Nephron (organoid): Measurements from ENCODE around the gene STARD10.
A peak's percentile ranks its signal among the peaks of the same experiment; 100 is the strongest.

ENCODE experiments used
- H3K27ac Mint-ChIP-seq, 3 experiments: 2 replicates each; pipeline ENCODE4 v1.8.0; 2020; ENCODE audit warnings: mixed read lengths in 3 of 3, mild to moderate bottlenecking in 2 of 3, moderate library complexity in 1 of 3
- H3K27me3 Mint-ChIP-seq: 2 replicates; pipeline ENCODE4 v1.8.0; 2021; ENCODE audit warnings: low read depth, mild to moderate bottlenecking, moderate library complexity, mixed read lengths
- H3K36me3 Mint-ChIP-seq: 2 replicates; pipeline ENCODE4 v1.8.0; 2020; ENCODE audit warnings: low read depth, mixed read lengths
- H3K4me1 Mint-ChIP-seq: 2 replicates; pipeline ENCODE4 v1.8.0; 2020; ENCODE audit warnings: mixed read lengths
- H3K4me3 Mint-ChIP-seq, 3 experiments: 2 replicates each; pipeline ENCODE4 v1.8.0; 2020; ENCODE audit warnings: mild to moderate bottlenecking in 3 of 3, mixed read lengths in 3 of 3, moderate library complexity in 2 of 3
- H3K9me3 Mint-ChIP-seq: 2 replicates; pipeline ENCODE4 v1.8.0; 2020; ENCODE audit warnings: mixed read lengths
- TF ChIP-seq, protein P1 (sequence below), 3 experiments: fragments of 200-600 bp; sonication (generic); IDR thresholded peaks; one replicate each; pipeline ENCODE4 v1.5.0; 2021; ENCODE audit warnings: antibody characterized with exemption in 3 of 3; ENCODE audit not compliant: unreplicated experiment in 3 of 3

Gene STARD10

GRCh38 chr11:72824020-72824419, 30.2 kb upstream of the STARD10 start:
- Mint-ChIP-seq H3K27me3 (no peaks in the 10 kb centered on the region), H3K4me3 (peak overlapping the region; percentile 50 to 73 (median 65)), H3K27ac (no peak overlapping the region), H3K36me3 (peaks cover 3% of the 10 kb centered on the region), H3K4me1 (no peaks in the 10 kb centered on the region), H3K9me3 (no peaks in the 10 kb centered on the region)
- TF ChIP-seq, protein P1, sequence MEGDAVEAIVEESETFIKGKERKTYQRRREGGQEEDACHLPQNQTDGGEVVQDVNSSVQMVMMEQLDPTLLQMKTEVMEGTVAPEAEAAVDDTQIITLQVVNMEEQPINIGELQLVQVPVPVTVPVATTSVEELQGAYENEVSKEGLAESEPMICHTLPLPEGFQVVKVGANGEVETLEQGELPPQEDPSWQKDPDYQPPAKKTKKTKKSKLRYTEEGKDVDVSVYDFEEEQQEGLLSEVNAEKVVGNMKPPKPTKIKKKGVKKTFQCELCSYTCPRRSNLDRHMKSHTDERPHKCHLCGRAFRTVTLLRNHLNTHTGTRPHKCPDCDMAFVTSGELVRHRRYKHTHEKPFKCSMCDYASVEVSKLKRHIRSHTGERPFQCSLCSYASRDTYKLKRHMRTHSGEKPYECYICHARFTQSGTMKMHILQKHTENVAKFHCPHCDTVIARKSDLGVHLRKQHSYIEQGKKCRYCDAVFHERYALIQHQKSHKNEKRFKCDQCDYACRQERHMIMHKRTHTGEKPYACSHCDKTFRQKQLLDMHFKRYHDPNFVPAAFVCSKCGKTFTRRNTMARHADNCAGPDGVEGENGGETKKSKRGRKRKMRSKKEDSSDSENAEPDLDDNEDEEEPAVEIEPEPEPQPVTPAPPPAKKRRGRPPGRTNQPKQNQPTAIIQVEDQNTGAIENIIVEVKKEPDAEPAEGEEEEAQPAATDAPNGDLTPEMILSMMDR (IDR thresholded peaks at IDR 0.05; ENCODE audit: unreplicated experiment in 3 of 3) = no peak

- peaks cover 2% of the 10 kb centered on the region for H3K4me1 Mint-ChIP-seq
- TF ChIP-seq, protein P1 (IDR thresholded peaks at IDR 0.05; ENCODE audit: unreplicated experiment in 3 of 3) = no peak
- H3K36me3 Mint-ChIP-seq = peaks cover 6% of the 10 kb centered on the region
- H3K27ac Mint-ChIP-seq = peak overlapping the region in 1 of 3 experiments; percentile 55
- H3K27me3 Mint-ChIP-seq = no peaks in the 10 kb centered on the region
- no peaks in the 10 kb centered on the region for H3K9me3 Mint-ChIP-seq
- peak overlapping the region; percentile 50 to 73 (median 65) for H3K4me3 Mint-ChIP-seq
Observed at GRCh38 chr11:72823105-72823804, 29.4 kb upstream of the STARD10 start.

GRCh38 chr11:72821920-72822799, 28.3 kb upstream of the STARD10 start:
- TF ChIP-seq, protein P1 (IDR thresholded peaks at IDR 0.05; ENCODE audit: unreplicated experiment in 3 of 3) = peak; percentile 18 to 30 (median 21)
- Mint-ChIP-seq H3K27ac (no peak overlapping the region), H3K4me3 (peak overlapping the region; percentile 76 to 79 (median 77)), H3K9me3 (no peaks in the 10 kb centered on the region), H3K27me3 (no peaks in the 10 kb centered on the region), H3K36me3 (peaks cover 12% of the 10 kb centered on the region), H3K4me1 (peaks cover 5% of the 10 kb centered on the region)

- no peak overlapping the region for H3K27ac Mint-ChIP-seq
- H3K4me3 Mint-ChIP-seq = peak overlapping the region; percentile 76 to 79 (median 77)
- H3K27me3 Mint-ChIP-seq = no peaks in the 10 kb centered on the region
- H3K4me1 Mint-ChIP-seq = peaks cover 5% of the 10 kb centered on the region
- TF ChIP-seq, protein P1 (IDR thresholded peaks at IDR 0.05; ENCODE audit: unreplicated experiment in 3 of 3) = no peak
- peaks cover 12% of the 10 kb centered on the region for H3K36me3 Mint-ChIP-seq
- no peaks in the 10 kb centered on the region for H3K9me3 Mint-ChIP-seq
Observed at GRCh38 chr11:72821221-72821919, 27.5 kb upstream of the STARD10 start.

GRCh38 chr11:72820439-72821139, 26.7 kb upstream of the STARD10 start:
- H3K4me3 Mint-ChIP-seq = peak overlapping the region; percentile 76 to 79 (median 77)
- peaks cover 12% of the 10 kb centered on the region for H3K36me3 Mint-ChIP-seq
- H3K4me1 Mint-ChIP-seq = peaks cover 5% of the 10 kb centered on the region
- H3K27me3 Mint-ChIP-seq = no peaks in the 10 kb centered on the region
- H3K9me3 Mint-ChIP-seq = no peaks in the 10 kb centered on the region
- H3K27ac Mint-ChIP-seq = no peak overlapping the region
- TF ChIP-seq, protein P1 (IDR thresholded peaks at IDR 0.05; ENCODE audit: unreplicated experiment in 3 of 3) = no peak
